Breast epithelium (tissue), 3 donors: ENCODE measurements around the gene CASP3.
"Not testable (repeated sequence)": the region's sequence is repeated elsewhere in the genome, so short reads cannot be mapped to it uniquely, and the experiment has no call there.

ENCODE experiments used
- CTCF ChIP-seq, 3 donors: fragments of 450-650 bp; IDR thresholded peaks; one replicate each; pipeline ENCODE4 v1.5.1; 2016 to 2017; ENCODE audit warnings: antibody characterized with exemption in 3 of 3, mild to moderate bottlenecking in 3 of 3, moderate library complexity in 3 of 3
- POLR2A ChIP-seq: fragments of 450-650 bp; IDR thresholded peaks from one replicate; pipeline ENCODE4 v1.6.1; 2016; ENCODE audit warnings: antibody characterized with exemption, mild to moderate bottlenecking, moderate library complexity

GRCh38 chr4:184616168-184616567, 33.1 kb downstream of the CASP3 start:
- not testable (repeated sequence) for TF ChIP-seq CTCF (IDR thresholded peaks at IDR 0.05); POLR2A
